Measurements from ENCODE around the gene URAD. TPM values are rescaled to one million over a fixed set of nuclear protein-coding genes. Genes with fewer than 3 reads are reported as not detected.
"Not testable (repeated sequence)": the region's sequence is repeated elsewhere in the genome, so short reads cannot be mapped to it uniquely, and the experiment has no call there.

URAD gene
- total RNA-seq, 2 experiments from 2014 or later = not detected

GRCh38 chr13:27964741-27965323, 23.7 kb downstream of the URAD start:
- Mint-ChIP-seq H3K4me1 (peaks cover 8% of the 10 kb centered on the region), H3K4me3 (no peak overlapping the region), H3K27me3 (peaks cover 90% of the 10 kb centered on the region), H3K9me3 (ENCODE audit: low read depth) (no peaks in the 10 kb centered on the region), H3K27ac (no peak overlapping the region), H3K36me3 (no peaks in the 10 kb centered on the region)
- no peak for DNase-seq
- CTCF ChIA-PET = interaction anchor here (0.9 to 2.1 kb wide), 2 partner anchors 11 to 13 kb away, joined by 3 to 7 read pairs; no protein-coding TSS in a partner anchor
- ATAC-seq = no peak

DNA sequence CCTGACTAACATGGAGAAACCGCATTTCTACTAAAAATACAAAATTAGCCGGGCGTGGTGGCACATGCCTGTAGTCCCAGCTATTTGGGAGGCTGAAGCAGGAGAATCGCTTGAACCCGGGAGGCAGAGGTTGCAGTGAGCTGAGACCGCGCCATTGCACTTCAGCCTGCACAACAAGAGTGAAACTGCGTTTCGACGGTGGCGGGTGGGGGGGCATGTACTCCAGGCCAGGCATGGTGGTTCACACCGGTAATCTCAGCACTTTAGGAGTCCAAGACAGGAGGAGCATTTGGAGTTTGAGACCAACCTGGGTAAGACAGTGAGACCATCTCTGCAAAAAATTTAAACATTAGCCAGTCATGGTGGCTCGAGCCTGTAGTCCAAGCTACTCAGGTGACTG, 24.3 kb downstream of the URAD start:
- not testable (repeated sequence) for H3K36me3 Mint-ChIP-seq; ATAC-seq; H3K27ac Mint-ChIP-seq; H3K9me3 Mint-ChIP-seq (ENCODE audit: low read depth); DNase-seq; H3K4me3 Mint-ChIP-seq; H3K4me1 Mint-ChIP-seq
- peaks cover 90% of the 10 kb centered on the region for H3K27me3 Mint-ChIP-seq
- CTCF ChIA-PET = interaction anchor here (0.6 to 2.1 kb wide), 3 partner anchors 11 to 1119 kb away, joined by 3 to 7 read pairs (median 3); no protein-coding TSS in a partner anchor

- no peak for DNase-seq
- Mint-ChIP-seq H3K4me3 (no peak overlapping the region), H3K36me3 (no peaks in the 10 kb centered on the region), H3K4me1 (peaks cover 6% of the 10 kb centered on the region), H3K27ac (no peak overlapping the region), H3K27me3 (peaks cover 91% of the 10 kb centered on the region), H3K9me3 (ENCODE audit: low read depth) (no peaks in the 10 kb centered on the region)
- ATAC-seq = no peak
- CTCF ChIA-PET = interaction anchor here (0.6 kb wide), 1 partner anchor 1119 kb away, joined by 3 read pairs; no protein-coding TSS in a partner anchor
Measured at GRCh38 chr13:27963491-27963890, 25.0 kb downstream of the URAD start.

DNA sequence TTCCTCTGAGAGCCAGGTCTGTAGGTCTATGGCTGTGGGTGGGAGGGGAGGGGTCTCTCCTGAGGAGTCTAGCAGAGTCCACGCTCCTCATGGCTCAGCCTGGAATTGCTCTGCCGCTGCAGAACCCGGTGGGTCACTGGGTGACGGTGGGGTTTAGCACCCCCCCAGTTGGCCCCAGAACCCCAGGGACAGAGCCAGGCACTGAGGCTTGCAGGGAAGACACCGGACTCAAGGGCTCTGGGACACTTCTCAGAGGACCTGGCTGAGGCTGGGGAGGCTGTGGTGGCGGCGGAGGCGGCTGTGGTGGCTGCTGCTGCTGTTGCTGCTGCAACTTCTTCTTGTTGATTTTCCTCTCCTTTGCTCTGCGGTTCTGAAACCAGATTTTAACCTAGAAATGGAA, 25.5 kb downstream of the URAD start:
- H3K4me1 Mint-ChIP-seq = peaks cover 6% of the 10 kb centered on the region
- no peak for ATAC-seq

DNA sequence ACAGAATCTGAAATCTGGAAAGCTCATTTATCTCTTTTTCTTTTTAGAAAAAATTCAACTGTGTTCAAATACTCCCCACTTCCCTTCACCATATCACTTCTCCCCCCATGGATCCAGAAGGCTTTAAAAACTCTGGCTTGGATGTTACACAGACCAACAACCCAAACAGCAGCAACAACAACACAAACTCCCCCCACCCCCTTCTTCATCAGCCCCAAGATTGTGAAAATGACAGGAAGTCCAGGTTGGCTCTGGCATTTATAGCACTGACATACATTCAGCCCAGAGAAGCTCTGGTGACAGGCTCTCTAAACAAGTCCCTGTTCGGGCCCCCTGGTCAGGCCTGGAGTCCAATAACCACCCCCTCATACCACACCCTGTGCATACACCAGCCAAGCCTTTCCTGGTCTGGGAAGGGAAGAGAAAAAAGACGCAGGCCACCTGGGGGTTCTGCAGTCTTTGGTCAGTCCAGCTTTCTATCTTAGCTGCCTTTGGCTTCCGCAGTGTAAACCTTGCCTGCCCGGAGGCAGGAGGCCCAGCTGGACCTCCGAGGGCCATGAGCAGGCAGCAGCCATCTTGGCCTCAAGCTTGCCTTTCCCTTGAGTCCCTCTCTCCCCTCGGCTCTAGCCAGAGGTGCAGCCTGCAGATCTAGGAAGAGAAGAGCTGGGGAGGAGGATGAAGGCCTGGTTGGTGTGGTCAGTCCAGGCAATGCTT, 26.2 kb downstream of the URAD start:
- Mint-ChIP-seq H3K27ac (no peak overlapping the region), H3K4me1 (peaks cover 3% of the 10 kb centered on the region), H3K36me3 (no peaks in the 10 kb centered on the region), H3K9me3 (ENCODE audit: low read depth) (no peaks in the 10 kb centered on the region), H3K4me3 (no peak overlapping the region), H3K27me3 (peaks cover 92% of the 10 kb centered on the region)
- DNase-seq = no peak
- CTCF ChIA-PET = interaction anchor here (0.5 to 2.1 kb wide), 4 partner anchors 9 to 136 kb away, joined by 3 to 6 read pairs (median 4); no protein-coding TSS in a partner anchor
- no peak for ATAC-seq

More for the DNA sequence above, 25.5 kb downstream of the URAD start:
- no peaks in the 10 kb centered on the region for H3K9me3 Mint-ChIP-seq (ENCODE audit: low read depth)
- no peak overlapping the region for H3K27ac Mint-ChIP-seq
- CTCF ChIA-PET = interaction anchor here (1.1 kb wide), 1 partner anchor 10 kb away, joined by 3 read pairs; no protein-coding TSS in a partner anchor
- no peak for DNase-seq
- no peak overlapping the region for H3K4me3 Mint-ChIP-seq
- peaks cover 95% of the 10 kb centered on the region for H3K27me3 Mint-ChIP-seq
- H3K36me3 Mint-ChIP-seq = no peaks in the 10 kb centered on the region

DNA sequence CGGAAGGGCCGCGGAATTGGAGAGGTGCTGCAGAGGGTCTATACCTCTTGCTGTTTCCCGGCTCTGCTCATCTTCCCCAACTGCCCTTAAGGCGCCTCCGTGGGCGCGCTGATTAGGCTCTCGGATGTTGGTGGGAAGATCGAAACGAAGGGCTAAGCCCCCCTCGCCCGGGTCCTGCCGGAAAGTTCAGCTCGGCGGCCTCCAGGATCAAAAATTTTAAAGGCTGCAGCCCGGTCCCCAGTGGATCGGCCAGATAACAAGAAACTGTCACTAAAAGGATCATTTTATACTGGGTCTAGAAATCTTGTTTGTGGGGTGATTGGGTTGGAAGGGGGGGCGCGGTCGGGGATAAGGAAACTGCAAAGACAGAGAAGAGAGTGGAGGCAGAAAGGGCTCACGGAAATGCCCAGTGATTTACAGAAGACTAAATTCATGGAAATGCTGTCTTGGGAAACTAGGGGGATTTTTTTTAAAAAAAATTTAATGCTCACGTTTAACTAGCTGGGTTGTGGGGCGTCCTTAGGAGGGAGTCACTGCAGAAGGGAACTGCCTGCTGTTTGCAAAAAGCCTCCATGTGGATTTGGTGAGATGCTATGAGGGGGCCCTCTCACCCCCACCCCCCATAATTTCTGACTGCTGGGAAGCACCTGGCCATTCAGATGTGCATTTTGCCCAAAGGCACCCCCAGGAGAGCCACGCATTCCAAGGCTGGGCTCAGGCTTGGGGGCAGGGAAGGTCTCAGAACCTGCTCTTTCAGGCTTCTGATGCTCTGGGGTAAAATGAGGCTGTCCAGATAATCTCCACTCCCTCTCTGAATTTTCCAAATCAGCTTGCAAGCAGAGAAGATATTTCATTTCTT, 27.0 kb downstream of the URAD start:
- Mint-ChIP-seq H3K4me1 (peaks cover 3% of the 10 kb centered on the region), H3K27me3 (peaks cover 90% of the 10 kb centered on the region), H3K9me3 (ENCODE audit: low read depth) (no peaks in the 10 kb centered on the region), H3K27ac (no peak overlapping the region), H3K36me3 (no peaks in the 10 kb centered on the region), H3K4me3 (no peak overlapping the region)
- CTCF ChIA-PET = interaction anchor here (1.2 to 2.1 kb wide), 5 partner anchors 15 to 599 kb away, joined by 3 to 7 read pairs (median 6); no protein-coding TSS in a partner anchor
- ATAC-seq (no peak), DNase-seq (no peak)

DNA sequence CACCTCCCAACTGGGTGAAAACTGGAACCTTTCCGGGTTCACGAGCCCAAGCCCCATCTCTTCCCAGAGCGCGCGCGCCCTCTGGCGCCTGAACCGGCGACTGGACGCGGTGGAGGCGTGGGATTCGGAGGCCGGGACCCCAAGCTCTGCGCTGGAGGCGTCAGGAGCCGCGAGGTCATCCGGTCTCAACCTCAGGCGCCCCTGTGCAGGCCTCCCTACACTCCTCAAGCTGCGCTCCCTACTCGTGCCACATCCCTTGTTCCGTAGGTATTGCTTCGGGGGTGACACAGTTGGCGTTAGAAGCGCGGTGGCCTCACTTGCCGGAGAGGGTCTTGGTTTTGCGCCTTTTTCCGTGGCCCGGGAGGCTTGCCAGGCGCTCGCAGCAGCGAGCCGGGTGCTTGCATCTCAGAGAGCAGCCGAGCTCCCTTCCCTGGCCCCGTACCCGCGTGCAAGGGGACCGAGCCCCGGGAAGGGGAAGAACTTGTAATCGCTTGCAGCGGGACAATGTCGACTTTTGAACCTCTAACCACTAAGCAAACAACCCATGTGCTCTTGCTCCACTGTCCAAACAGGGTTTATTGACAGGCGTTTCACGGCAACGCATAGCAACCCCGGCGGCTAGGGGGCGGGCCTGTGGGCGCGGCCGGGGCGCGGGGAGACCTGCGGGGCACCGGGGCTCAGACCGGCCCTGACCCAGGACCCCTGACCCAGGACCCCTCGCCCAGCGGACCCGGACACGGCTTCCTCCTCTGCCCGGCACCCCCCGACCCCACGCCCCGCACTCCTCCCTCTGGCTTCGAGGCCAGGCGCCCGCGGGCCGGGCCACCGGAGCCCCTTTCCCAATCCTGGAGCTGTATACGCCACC, 27.9 kb downstream of the URAD start:
- H3K27me3 Mint-ChIP-seq = peaks cover 90% of the 10 kb centered on the region
- CTCF ChIA-PET = interaction anchor here (0.9 to 2.1 kb wide), 6 partner anchors 9 to 598 kb away, joined by 3 to 7 read pairs (median 4); no protein-coding TSS in a partner anchor
- H3K9me3 Mint-ChIP-seq (ENCODE audit: low read depth) = no peaks in the 10 kb centered on the region
- no peak overlapping the region for H3K27ac Mint-ChIP-seq
- H3K36me3 Mint-ChIP-seq = no peaks in the 10 kb centered on the region
- peaks cover 3% of the 10 kb centered on the region for H3K4me1 Mint-ChIP-seq
- DNase-seq = peak; percentile 60
- ATAC-seq = peak; percentile 66
- no peak overlapping the region for H3K4me3 Mint-ChIP-seq

DNA sequence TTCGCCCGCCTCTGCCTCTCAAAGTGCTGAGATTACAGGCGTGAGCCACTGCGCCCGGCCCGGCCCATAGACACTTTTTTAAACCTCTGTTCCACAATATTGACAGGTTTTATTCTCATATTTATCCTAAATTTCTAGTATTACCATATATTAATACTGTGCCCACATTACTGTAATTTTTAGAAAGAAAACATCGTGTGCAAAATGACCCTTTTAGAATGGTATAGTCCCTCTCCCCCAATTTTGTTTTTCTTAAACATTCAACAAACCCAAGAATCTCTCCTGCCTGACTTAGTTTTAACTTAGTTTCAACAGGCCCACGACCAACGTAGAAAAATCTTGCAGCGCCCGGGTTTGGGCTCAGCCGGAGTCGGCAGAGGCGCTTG, 28.5 kb downstream of the URAD start:
- peaks cover 4% of the 10 kb centered on the region for H3K4me1 Mint-ChIP-seq
- H3K4me3 Mint-ChIP-seq = no peak overlapping the region
- no peaks in the 10 kb centered on the region for H3K9me3 Mint-ChIP-seq (ENCODE audit: low read depth)
- DNase-seq = no peak
- H3K27ac Mint-ChIP-seq = no peak overlapping the region
- no peaks in the 10 kb centered on the region for H3K36me3 Mint-ChIP-seq
- CTCF ChIA-PET = interaction anchor here (0.9 to 2.1 kb wide), 6 partner anchors 10 to 598 kb away, joined by 3 to 7 read pairs (median 4); no protein-coding TSS in a partner anchor
- no peak for ATAC-seq
- H3K27me3 Mint-ChIP-seq = peaks cover 90% of the 10 kb centered on the region

GRCh38 chr13:27956576-27957300, 31.8 kb downstream of the URAD start:
- no peak overlapping the region for H3K4me3 Mint-ChIP-seq
- CTCF ChIA-PET = interaction anchor here (1.3 to 4.9 kb wide), 3 partner anchors 27 to 595 kb away, joined by 5 to 28 read pairs (median 9); no protein-coding TSS in a partner anchor
- no peak overlapping the region for H3K27ac Mint-ChIP-seq
- H3K9me3 Mint-ChIP-seq (ENCODE audit: low read depth) = no peaks in the 10 kb centered on the region
- ATAC-seq = no peak
- no peaks in the 10 kb centered on the region for H3K36me3 Mint-ChIP-seq
- peaks cover 15% of the 10 kb centered on the region for H3K4me1 Mint-ChIP-seq
- peaks cover 84% of the 10 kb centered on the region for H3K27me3 Mint-ChIP-seq
- no peak for DNase-seq

GRCh38 chr13:27955014-27955591, 33.4 kb downstream of the URAD start:
- Mint-ChIP-seq H3K4me1 (peaks cover 14% of the 10 kb centered on the region), H3K36me3 (no peaks in the 10 kb centered on the region), H3K4me3 (peak overlapping the region; percentile 0), H3K27me3 (peaks cover 79% of the 10 kb centered on the region), H3K9me3 (ENCODE audit: low read depth) (no peaks in the 10 kb centered on the region), H3K27ac (no peak overlapping the region)
- DNase-seq (no peak), ATAC-seq (no peak)
- CTCF ChIA-PET = interaction anchor here (0.9 to 4.9 kb wide), 15 partner anchors 13 to 582 kb away, joined by 3 to 28 read pairs (median 7); no protein-coding TSS in a partner anchor

DNA sequence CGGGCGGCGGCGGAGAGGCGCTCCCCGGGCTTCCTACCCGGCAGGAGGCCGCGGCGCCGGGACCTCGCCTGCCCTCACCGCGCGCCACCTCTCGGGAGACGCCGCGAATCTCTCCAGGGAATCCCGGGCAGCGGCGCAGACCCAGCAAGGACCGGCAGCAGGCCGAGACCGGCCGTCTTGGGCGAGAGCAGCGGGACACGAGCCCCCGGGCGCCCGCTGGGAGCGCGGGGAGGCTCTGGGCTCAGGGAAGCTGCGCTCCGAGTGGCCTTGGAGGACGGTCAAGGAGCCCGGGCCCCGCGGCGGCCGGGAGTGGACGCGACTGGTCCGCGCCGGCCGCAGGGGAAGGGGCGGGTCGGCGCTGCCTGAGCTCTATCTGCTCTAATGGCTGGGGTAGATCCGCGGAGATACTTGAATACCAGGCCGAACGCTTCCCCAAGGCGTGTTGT, 34.1 kb downstream of the URAD start:
- CTCF ChIA-PET = interaction anchor here (0.7 to 4.9 kb wide), 26 partner anchors 13 to 581 kb away, joined by 3 to 28 read pairs (median 4); partner anchors contain the start of gene PDX1

More for the DNA sequence above, 34.1 kb downstream of the URAD start:
- DNase-seq (no peak), ATAC-seq (peak; percentile 30)
- Mint-ChIP-seq H3K27ac (no peak overlapping the region), H3K4me3 (peak overlapping the region; percentile 59), H3K36me3 (no peaks in the 10 kb centered on the region), H3K27me3 (peaks cover 76% of the 10 kb centered on the region), H3K4me1 (peaks cover 11% of the 10 kb centered on the region), H3K9me3 (ENCODE audit: low read depth) (no peaks in the 10 kb centered on the region)
